ENCODE measurements around the gene ELAC2. TPM values are rescaled to one million over a fixed set of nuclear protein-coding genes. Genes with fewer than 3 reads are reported as not detected.

Gene ELAC2
- total RNA-seq, 2 donors from 2014 or later: 42.9 to 59.7 TPM

DNA sequence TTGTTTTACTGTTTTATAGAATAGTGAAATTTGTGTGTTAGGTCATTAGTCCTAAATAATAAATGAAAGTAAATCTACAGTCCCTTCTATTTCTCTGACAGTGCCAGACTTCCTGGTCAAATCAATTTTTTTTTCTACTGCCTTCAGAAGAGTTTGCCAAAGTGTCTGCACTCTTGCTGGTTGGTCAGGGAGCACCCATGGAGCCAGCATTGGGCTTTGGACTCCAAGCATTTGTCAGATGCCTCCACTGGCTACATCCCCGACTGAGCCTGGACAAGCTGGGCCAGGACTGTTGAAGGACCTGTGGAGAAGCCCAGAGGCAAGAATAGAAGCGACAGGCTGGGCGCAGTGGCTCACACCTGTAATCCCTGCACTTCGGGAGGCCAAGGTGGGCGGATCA, 53.7 kb downstream of the ELAC2 start:
- Histone ChIP-seq H3K4me1 (no peaks in the 10 kb centered on the region), H3K9ac (ENCODE audit: low read depth in 2 of 2, low read length in 2 of 2) (no peak overlapping the region), H3K4me3 (no peak overlapping the region), H3K27ac (no peak overlapping the region), H3K36me3 (no peaks in the 10 kb centered on the region), H3K27me3 (no peaks in the 10 kb centered on the region), H3K9me3 (no peaks in the 10 kb centered on the region)
- TF ChIP-seq, protein P1, sequence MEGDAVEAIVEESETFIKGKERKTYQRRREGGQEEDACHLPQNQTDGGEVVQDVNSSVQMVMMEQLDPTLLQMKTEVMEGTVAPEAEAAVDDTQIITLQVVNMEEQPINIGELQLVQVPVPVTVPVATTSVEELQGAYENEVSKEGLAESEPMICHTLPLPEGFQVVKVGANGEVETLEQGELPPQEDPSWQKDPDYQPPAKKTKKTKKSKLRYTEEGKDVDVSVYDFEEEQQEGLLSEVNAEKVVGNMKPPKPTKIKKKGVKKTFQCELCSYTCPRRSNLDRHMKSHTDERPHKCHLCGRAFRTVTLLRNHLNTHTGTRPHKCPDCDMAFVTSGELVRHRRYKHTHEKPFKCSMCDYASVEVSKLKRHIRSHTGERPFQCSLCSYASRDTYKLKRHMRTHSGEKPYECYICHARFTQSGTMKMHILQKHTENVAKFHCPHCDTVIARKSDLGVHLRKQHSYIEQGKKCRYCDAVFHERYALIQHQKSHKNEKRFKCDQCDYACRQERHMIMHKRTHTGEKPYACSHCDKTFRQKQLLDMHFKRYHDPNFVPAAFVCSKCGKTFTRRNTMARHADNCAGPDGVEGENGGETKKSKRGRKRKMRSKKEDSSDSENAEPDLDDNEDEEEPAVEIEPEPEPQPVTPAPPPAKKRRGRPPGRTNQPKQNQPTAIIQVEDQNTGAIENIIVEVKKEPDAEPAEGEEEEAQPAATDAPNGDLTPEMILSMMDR (IDR thresholded peaks at IDR 0.05): no peak
- intact Hi-C loops (cut with DNase I): no loop called here
- no peak for DNase-seq

DNA sequence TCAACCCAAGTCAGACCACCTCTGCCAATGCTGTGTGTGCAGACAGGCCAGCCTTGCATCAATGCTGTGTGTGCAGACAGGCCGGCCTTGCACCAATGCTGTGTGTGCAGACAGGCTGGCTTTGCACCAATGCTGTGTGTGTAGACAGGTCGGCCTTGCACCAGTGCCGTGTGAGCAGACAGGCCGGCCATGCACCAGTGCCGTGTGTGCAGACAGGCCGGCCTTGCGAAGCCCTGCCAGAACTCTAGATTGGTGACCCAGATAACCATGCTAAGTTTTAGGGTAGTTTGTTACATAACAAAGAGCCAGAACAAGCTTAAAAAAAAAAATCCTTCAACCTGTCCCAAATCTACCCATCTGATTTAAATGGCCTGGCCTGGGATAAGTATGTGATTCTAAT, 54.3 kb downstream of the ELAC2 start:
- Histone ChIP-seq H3K4me1 (no peaks in the 10 kb centered on the region), H3K9ac (ENCODE audit: low read depth in 2 of 2, low read length in 2 of 2) (no peak overlapping the region), H3K4me3 (no peak overlapping the region), H3K36me3 (no peaks in the 10 kb centered on the region), H3K9me3 (no peaks in the 10 kb centered on the region), H3K27me3 (no peaks in the 10 kb centered on the region), H3K27ac (no peak overlapping the region)
- intact Hi-C loops (cut with DNase I): no loop called here
- DNase-seq: no peak
- TF ChIP-seq, protein P1 (IDR thresholded peaks at IDR 0.05): no peak

DNA sequence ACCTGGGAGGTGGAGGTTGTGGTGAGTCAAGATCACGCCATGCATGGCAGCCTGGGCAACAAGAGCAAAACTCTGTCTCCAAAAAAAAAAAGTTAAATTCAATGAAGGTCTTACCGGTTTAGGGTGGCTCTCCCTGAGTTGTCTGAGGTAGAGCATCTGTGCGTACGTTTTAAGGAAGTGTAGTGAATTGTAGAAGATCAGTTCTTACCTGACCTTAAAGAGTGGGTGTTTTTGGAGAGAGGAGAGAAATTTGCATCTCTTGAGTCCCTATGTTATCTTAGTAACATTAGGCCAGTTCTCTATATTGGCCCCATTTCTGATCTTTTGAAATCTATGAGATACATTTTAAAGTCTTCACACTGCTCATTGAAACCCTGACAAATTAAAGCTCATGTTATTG, 56.2 kb downstream of the ELAC2 start:
- no peak overlapping the region for H3K4me3 ChIP-seq
- H3K4me1 ChIP-seq: no peaks in the 10 kb centered on the region
- no peaks in the 10 kb centered on the region for H3K27me3 ChIP-seq
- no peak overlapping the region for H3K9ac ChIP-seq (ENCODE audit: low read depth in 2 of 2, low read length in 2 of 2)
- H3K9me3 ChIP-seq: no peaks in the 10 kb centered on the region
- intact Hi-C loops (cut with DNase I): no loop called here
- H3K36me3 ChIP-seq: no peaks in the 10 kb centered on the region
- no peak overlapping the region for H3K27ac ChIP-seq
- TF ChIP-seq, protein P1 (IDR thresholded peaks at IDR 0.05): no peak
- DNase-seq: no peak

DNA sequence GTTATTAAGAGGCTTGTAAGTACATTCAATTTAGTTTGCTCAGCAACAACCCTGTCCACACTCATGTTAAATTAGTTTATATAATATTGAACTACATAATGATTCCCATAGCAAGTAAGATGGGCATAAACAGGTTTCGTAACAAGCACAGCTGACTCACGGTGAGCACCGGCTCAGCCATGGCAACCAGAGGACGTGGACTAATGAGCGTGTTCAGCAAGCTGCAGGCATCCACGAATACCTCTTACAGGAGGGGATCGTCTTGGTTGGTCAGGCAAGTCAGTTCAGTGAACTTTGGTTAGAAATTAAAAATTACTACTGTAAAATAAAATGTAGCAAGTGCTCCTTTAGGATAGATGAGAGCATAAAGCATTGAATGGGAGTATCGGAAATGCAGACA, 58.4 kb downstream of the ELAC2 start:
- DNase-seq: no peak
- H3K9ac ChIP-seq (ENCODE audit: low read depth in 2 of 2, low read length in 2 of 2): no peak overlapping the region
- H3K27me3 ChIP-seq: no peaks in the 10 kb centered on the region
- H3K27ac ChIP-seq: no peak overlapping the region
- TF ChIP-seq, protein P1 (IDR thresholded peaks at IDR 0.05): no peak
- no peaks in the 10 kb centered on the region for H3K4me1 ChIP-seq
- H3K4me3 ChIP-seq: no peak overlapping the region
- intact Hi-C loops (cut with DNase I): no loop called here
- H3K36me3 ChIP-seq: no peaks in the 10 kb centered on the region
- H3K9me3 ChIP-seq: no peaks in the 10 kb centered on the region

DNA sequence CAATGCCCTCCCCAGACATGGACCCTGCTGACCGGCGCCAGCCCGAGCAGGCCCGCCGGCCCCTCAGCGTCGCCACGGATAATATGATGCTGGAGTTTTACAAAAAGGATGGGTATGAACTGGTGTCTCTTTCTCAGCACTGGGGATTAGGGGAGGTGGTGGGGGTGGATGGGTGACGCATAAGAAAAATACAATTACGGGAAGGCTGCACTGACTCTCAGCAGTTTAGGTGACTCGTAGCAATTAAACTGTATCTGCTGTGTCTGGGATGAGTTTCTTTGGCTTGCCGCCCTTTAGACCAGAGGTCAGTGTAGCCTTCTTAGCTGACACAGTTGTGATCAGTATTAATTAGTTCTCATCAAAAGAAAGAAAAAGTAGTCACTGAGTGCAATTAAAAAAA, 59.0 kb downstream of the ELAC2 start:
- Histone ChIP-seq H3K27me3 (no peaks in the 10 kb centered on the region), H3K9ac (ENCODE audit: low read depth in 2 of 2, low read length in 2 of 2) (no peak overlapping the region), H3K4me1 (no peaks in the 10 kb centered on the region), H3K4me3 (no peak overlapping the region), H3K36me3 (no peaks in the 10 kb centered on the region), H3K9me3 (no peaks in the 10 kb centered on the region), H3K27ac (no peak overlapping the region)
- TF ChIP-seq, protein P1 (IDR thresholded peaks at IDR 0.05): no peak
- intact Hi-C loops (cut with DNase I): no loop called here
- no peak for DNase-seq

DNA sequence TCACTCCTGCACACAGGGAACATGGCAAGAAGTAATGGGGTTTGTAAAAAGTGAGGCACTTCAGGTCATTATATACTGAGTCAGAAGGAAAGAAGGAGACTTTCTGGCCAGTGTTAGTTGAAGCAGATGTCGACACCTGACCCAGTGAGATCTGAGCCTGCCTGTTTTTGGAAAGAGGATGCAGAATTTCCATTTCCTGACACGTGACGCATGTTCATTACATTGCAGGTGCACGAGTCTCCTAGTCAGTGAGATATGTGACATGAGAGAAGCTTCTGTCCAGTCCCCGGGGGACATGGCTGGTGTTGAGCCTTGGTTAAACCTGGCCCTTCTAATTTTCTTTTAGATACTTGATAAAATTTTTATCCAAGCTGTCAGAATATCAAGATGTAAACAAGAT, 62.3 kb downstream of the ELAC2 start:
- Histone ChIP-seq H3K27me3 (no peaks in the 10 kb centered on the region), H3K36me3 (no peaks in the 10 kb centered on the region), H3K27ac (no peak overlapping the region), H3K4me3 (no peak overlapping the region), H3K4me1 (no peaks in the 10 kb centered on the region), H3K9ac (ENCODE audit: low read depth in 2 of 2, low read length in 2 of 2) (no peak overlapping the region), H3K9me3 (no peaks in the 10 kb centered on the region)
- TF ChIP-seq, protein P1 (IDR thresholded peaks at IDR 0.05): no peak
- DNase-seq: no peak
- intact Hi-C loops (cut with DNase I): no loop called here

Measured in colonic mucosa (tissue), 4 donors.